Left kidney (tissue), 2 donors: ENCODE data around the gene VSIG8. TPM values are rescaled to one million over a fixed set of nuclear protein-coding genes. Genes with fewer than 3 reads are reported as not detected.

Experiments used
- DNase-seq: peaks from one replicate; pipeline ENCODE4 v3.0.0-alpha.2; 2013
- polyA plus RNA-seq: library from polyadenylated mRNA; unstranded; fragments of 120-200 nt; gene quantifications from one replicate; pipeline ENCODE4 v1.2.1, GENCODE V29; 2013; ENCODE audit not compliant: insufficient read length

The VSIG8 gene
- polyA plus RNA-seq, 1 donor: 0.17 TPM

DNA sequence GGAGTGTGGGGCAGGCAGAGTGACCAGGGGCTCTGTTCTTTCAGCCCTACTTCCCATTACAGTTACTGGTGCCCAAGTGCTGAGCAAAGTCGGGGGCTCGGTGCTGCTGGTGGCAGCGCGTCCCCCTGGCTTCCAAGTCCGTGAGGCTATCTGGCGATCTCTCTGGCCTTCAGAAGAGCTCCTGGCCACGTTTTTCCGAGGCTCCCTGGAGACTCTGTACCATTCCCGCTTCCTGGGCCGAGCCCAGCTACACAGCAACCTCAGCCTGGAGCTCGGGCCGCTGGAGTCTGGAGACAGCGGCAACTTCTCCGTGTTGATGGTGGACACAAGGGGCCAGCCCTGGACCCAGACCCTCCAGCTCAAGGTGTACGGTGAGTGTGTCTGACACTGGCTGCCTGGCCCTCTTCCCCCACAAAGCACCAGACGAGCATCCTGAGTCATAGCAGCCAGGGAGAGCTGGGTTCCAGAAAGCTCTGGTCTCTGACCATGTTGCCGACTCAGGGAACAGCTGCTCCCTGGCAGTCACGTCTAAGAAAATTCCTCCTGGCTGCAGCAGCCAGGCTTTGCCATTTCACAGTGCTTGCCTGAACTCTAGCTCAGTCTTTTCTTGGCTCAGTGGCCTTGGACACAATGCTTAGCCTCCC lies 32.5 kb downstream of the VSIG8 start:
- DNase-seq: no peak

DNA sequence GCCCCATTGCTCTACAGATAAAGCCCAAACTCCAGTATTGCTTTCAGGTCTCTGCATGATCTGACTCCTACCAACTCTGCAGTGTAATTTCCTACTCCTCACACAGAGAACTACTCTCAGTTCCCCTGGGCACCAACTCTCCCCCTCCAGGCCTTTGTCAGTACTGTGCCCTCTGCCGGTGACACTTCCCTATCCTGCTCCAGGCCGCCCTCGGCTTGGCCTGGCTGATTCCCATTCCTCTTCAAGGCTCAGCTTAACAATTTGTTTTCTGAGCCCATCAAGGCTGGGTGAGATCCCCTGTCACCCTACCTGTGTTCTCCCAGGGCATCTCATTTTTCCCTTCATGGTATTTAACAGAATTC lies 33.2 kb downstream of the VSIG8 start:
- peak; percentile 17 for DNase-seq

GRCh38 chr1:159828581-159829272 lies 33.7 kb downstream of the VSIG8 start:
- no peak for DNase-seq

DNA sequence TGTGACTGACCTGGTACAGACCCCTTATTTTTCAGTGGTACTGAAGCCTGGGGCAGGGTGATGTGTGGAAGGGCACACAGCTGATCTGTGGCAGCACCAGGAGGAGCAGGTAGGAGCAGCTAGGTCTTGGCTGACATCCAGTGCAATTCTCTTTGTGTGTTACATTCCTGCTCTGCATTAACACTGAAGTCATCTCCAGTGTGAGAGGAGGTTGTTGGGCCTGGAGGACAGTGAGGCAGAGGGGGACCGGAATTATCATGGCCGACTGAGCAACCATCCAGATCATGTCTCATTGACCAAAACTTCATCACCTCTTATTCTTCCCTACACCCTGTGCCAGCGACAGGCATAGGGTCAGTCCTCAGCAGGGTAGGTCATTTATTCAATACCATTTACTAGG lies 34.3 kb downstream of the VSIG8 start:
- no peak for DNase-seq

GRCh38 chr1:159827549-159827948 lies 34.9 kb downstream of the VSIG8 start:
- DNase-seq: no peak

DNA sequence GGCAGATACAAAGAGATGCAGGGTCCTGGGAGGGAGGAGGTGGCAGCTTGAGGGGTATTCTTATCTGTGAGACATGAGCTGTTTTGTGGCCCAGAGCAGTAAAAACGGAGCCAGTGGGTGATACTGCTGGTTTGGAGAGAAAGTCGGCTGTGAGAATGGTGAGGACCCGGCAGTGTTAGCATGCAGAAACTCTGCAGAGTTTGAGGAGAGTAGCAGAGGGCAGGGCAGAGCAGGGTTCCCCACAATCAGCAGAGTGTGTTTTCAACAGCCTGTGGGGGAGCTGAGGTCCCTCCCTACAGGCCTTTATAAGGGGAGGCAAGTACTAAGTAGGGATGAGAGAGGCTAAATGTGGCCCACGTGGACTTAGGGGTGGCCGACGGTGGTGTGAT lies 35.4 kb downstream of the VSIG8 start:
- no peak for DNase-seq

DNA sequence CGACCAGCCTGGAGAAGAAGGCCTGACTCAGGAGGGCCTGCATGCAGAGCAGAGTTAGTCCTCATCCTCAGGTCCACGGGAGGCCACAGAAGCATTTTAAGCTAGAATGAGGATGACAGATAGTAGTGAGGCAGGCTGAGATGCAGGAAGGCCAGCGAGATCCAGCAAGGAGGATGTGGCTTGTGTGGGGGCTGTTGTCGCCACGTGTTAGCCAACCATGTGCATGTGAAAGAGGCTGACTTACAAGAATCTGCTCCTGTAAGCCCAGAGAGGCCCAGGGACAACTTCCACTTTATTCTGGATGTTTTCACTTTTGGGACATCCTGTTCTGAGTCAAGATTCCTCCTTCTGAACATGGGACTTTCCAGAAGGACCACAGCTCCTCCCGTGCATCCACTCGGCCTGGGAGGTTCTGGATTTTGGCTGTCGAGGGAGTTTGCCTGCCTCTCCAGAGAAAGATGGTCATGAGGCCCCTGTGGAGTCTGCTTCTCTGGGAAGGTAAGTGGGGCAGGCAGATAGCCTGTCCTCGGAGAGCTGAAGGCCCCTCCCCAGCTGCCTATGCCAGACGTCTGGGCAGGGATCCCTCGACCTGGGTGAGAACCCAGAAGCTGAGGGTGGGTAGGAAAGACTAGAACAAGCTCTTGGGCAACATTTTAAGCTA lies 35.9 kb downstream of the VSIG8 start, which contains the start of gene SLAMF8:
TSS of gene SLAMF8 (plus strand) at position 433 of the 661 bp plus-strand sequence. CDS start at position 459, 26 bp downstream.
- DNase-seq: no peak

DNA sequence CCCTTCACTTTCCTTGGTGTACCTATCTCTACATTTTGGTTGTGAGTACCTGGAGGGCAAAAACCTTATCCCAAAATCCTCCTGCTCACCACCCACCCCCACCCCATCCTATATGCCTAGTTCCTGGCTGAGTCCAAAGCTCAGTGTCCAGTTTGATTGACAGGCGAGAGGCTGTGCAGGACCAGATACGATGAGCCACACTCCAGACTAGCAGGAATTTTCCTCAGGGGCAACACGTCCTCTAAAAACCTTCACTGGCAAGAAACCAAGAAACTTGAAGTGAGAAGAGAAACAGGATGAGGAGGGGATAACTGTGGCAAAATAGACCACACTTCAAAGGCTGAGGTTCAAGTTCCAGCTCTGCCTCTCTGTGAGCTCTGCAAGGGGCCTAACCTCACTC lies 36.9 kb downstream of the VSIG8 start:
- no peak for DNase-seq

DNA sequence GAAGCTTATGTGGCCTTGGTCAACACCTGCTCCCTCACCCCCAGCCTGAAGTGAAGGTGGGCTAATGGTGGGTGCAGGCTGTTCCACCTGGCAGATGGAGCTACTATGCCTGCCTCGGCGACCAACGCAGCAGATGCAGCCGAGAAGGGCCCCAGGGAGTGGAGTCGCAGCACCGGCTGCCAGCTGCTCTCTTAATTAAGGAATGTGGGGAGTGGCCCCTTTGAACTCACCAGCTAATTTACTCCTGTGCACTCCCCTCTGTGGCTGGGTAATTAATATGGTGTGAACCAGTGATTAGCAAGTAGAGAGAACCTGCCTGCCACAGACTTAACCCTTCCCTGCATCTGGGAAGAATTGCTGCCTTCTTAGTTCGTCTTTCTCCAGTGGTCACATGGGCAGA lies 39.1 kb downstream of the VSIG8 start:
- peak; percentile 50 for DNase-seq

- no peak for DNase-seq
Observed at GRCh38 chr1:159821171-159821867, 41.1 kb downstream of the VSIG8 start.

GRCh38 chr1:159817276-159818041 lies 45.0 kb downstream of the VSIG8 start:
- no peak for DNase-seq

- DNase-seq: no peak
Observed at GRCh38 chr1:159815926-159816325, 46.5 kb downstream of the VSIG8 start.

DNA sequence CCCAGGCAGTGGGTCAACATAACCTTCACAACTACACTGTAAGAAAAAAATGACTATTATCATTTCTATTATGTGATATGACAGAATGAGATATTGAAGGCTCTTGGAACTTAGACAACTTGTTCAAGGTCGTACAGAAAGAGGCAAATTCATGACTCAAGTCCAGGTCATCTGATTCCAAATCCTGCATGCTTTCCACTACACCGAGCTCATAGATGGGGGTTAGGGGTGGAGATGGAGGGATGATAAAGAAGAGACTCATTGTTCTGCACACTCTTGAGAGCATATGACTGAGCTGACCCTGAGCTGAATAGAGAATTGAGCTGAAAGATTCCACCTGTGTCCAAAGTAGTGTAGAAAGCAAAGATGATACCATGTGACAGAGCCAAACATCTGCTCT lies 57.5 kb downstream of the VSIG8 start:
- DNase-seq: no peak

Other genes with a start within 250 kb of the VSIG8 start
- gene CRP, start 148.1 kb downstream of the VSIG8 start, polyA plus RNA-seq: not detected
- 20.3 TPM for gene DUSP23, start 81.7 kb downstream of the VSIG8 start, polyA plus RNA-seq
- 0.27 TPM for gene FCRL6, start 60.3 kb downstream of the VSIG8 start, polyA plus RNA-seq
- gene SLAMF8, start 35.8 kb downstream of the VSIG8 start, polyA plus RNA-seq: 0.80 TPM
- gene CFAP45, start 37.5 kb upstream of the VSIG8 start, polyA plus RNA-seq: 3.8 TPM
- gene TAGLN2, start 62.9 kb upstream of the VSIG8 start, polyA plus RNA-seq: 94.6 TPM
- gene IGSF9, start 83.0 kb upstream of the VSIG8 start, polyA plus RNA-seq: 15.6 TPM
- not detected for gene SLAMF9, start 91.6 kb upstream of the VSIG8 start, polyA plus RNA-seq
- 15.6 TPM for gene PIGM, start 169.3 kb upstream of the VSIG8 start, polyA plus RNA-seq
- gene KCNJ10, start 207.5 kb upstream of the VSIG8 start, polyA plus RNA-seq: 22.2 TPM
- gene KCNJ9, start 218.9 kb upstream of the VSIG8 start, polyA plus RNA-seq: 0.12 TPM
- gene IGSF8, start 236.0 kb upstream of the VSIG8 start, polyA plus RNA-seq: 23.2 TPM